HG03095 (cell line): ENCODE data around the gene VAPA.
"Not testable (repeated sequence)": the region's sequence is repeated elsewhere in the genome, so short reads cannot be mapped to it uniquely, and the experiment has no call there.

Source experiments
- ATAC-seq: cut with Tn5 transposase; IDR thresholded peaks from one replicate; pipeline ENCODE4 v1.9.1; 2021; ENCODE audit warnings: moderate library complexity; ENCODE audit not compliant: unreplicated experiment

VAPA gene

GRCh38 chr18:9885170-9886004 is 28.4 kb upstream of the VAPA start, which contains the start of gene TXNDC2:
TXNDC2 (plus strand) TSS chr18:9885973; CDS start chr18:9886681, 708 bp downstream.
- ATAC-seq, result no peak

GRCh38 chr18:9886005-9886348 is 27.8 kb upstream of the VAPA start:
- ATAC-seq, result no peak

GRCh38 chr18:9887992-9888391 is 25.8 kb upstream of the VAPA start:
- no peak for ATAC-seq

- ATAC-seq, result no peak
Measured at GRCh38 chr18:9890196-9890595, 23.6 kb upstream of the VAPA start.

- no peak for ATAC-seq
Measured at GRCh38 chr18:9890957-9891356, 22.9 kb upstream of the VAPA start.

- not testable (repeated sequence) for ATAC-seq
Measured at GRCh38 chr18:9891515-9891914, 22.3 kb upstream of the VAPA start.

- no peak for ATAC-seq
Measured at GRCh38 chr18:9894454-9895068, 19.3 kb upstream of the VAPA start.

GRCh38 chr18:9897129-9897528 is 16.7 kb upstream of the VAPA start:
- ATAC-seq, result no peak

GRCh38 chr18:9897787-9898291 is 16.0 kb upstream of the VAPA start:
- not testable (repeated sequence) for ATAC-seq

- no peak for ATAC-seq
Measured at GRCh38 chr18:9898792-9899549, 14.8 kb upstream of the VAPA start.

GRCh38 chr18:9899550-9899930 is 14.3 kb upstream of the VAPA start:
- not testable (repeated sequence) for ATAC-seq

GRCh38 chr18:9900699-9901098 is 13.1 kb upstream of the VAPA start:
- ATAC-seq, result no peak

- no peak for ATAC-seq
Measured at GRCh38 chr18:9901377-9901776, 12.4 kb upstream of the VAPA start.

GRCh38 chr18:9902264-9902663 is 11.6 kb upstream of the VAPA start:
- ATAC-seq, result not testable (repeated sequence)

- no peak for ATAC-seq
Measured at GRCh38 chr18:9902832-9903231, 11.0 kb upstream of the VAPA start.

- ATAC-seq, result no peak
Measured at GRCh38 chr18:9905401-9905922, 8.4 kb upstream of the VAPA start.

GRCh38 chr18:9906481-9906880 is 7.3 kb upstream of the VAPA start:
- no peak for ATAC-seq

- ATAC-seq, result no peak
Measured at GRCh38 chr18:9907867-9908266, 5.9 kb upstream of the VAPA start.

- ATAC-seq, result no peak
Measured at GRCh38 chr18:9910071-9910470, 3.7 kb upstream of the VAPA start.

- ATAC-seq, result no peak
Measured at GRCh38 chr18:9910661-9911060, 3.2 kb upstream of the VAPA start.

- no peak for ATAC-seq
Measured at GRCh38 chr18:9911226-9911625, 2.6 kb upstream of the VAPA start.
